ENCODE results near the gene ARSG. TPM values are rescaled to one million over a fixed set of nuclear protein-coding genes. Genes with fewer than 3 reads are reported as not detected.

ARSG gene
- total and polyA plus RNA-seq, 2 donors (not counting 1 experiment from before 2014, with no cell fraction given), result 5.5 to 18.4 TPM

DNA sequence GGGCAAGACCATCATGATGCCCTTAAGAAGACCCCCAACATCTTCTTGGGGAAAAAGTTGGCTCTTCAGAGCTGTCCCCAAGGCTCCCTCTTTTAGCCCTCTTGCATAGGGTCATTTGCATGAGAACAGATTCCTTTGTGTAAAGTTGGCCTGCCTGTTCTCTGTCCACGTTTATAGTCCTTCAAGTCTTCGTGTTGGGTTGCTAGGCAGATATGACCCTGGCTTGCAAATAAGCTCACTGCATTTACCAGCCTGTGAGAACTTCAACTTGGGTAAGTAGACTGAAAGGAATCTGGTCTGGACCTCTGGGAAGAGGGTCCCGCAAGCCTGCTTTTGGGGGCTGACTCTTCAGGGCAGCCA lies 2.9 kb downstream of the ARSG start:
- 100% methylated on average over 2 of the region's 3 CpGs for WGBS (ENCODE audit: insufficient coverage)
- intact Hi-C loops (cut with micrococcal nuclease), result loop anchor here (5.0 to 10.0 kb wide), 3 partner anchors 47 to 1033 kb away; partner anchors contain the start of genes ABCA5 and AMZ2
- DNase-seq (no peak), ATAC-seq (ENCODE audit: low read depth) (no peak)
- Mint-ChIP-seq H3K4me3 (no peak overlapping the region), H3K4me1 (peaks cover 30% of the 10 kb centered on the region), H3K9me3 (ENCODE audit: insufficient read depth) (no peaks in the 10 kb centered on the region), H3K27me3 (no peaks in the 10 kb centered on the region), H3K27ac (no peak overlapping the region)
- H3K4me1 ChIP-seq (ENCODE audit: control insufficient read depth in 2 of 2, insufficient read depth in 2 of 2, low read length in 2 of 2), result peaks cover 18 to 27% of the 10 kb centered on the region in 2 donors
- TF ChIP-seq, protein P1, sequence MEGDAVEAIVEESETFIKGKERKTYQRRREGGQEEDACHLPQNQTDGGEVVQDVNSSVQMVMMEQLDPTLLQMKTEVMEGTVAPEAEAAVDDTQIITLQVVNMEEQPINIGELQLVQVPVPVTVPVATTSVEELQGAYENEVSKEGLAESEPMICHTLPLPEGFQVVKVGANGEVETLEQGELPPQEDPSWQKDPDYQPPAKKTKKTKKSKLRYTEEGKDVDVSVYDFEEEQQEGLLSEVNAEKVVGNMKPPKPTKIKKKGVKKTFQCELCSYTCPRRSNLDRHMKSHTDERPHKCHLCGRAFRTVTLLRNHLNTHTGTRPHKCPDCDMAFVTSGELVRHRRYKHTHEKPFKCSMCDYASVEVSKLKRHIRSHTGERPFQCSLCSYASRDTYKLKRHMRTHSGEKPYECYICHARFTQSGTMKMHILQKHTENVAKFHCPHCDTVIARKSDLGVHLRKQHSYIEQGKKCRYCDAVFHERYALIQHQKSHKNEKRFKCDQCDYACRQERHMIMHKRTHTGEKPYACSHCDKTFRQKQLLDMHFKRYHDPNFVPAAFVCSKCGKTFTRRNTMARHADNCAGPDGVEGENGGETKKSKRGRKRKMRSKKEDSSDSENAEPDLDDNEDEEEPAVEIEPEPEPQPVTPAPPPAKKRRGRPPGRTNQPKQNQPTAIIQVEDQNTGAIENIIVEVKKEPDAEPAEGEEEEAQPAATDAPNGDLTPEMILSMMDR (IDR thresholded peaks at IDR 0.05), result no peak
- TF ChIP-seq EZH2 (IDR thresholded peaks at IDR 0.05; ENCODE audit: borderline replicate concordance, insufficient read depth, low read depth, low read length, poor library complexity, severe bottlenecking), result no peak
- no peaks in the 10 kb centered on the region for H3K9me3 ChIP-seq (ENCODE audit: control extremely low read depth in 1 of 3, control insufficient read depth in 2 of 3, insufficient read depth in 1 of 3, low read length in 2 of 3)
- no peaks in the 10 kb centered on the region for H4K20me1 ChIP-seq (ENCODE audit: control insufficient read depth, insufficient read depth, low read length, poor library complexity, severe bottlenecking)
- ChIA-PET CTCF (interaction anchor here (0.6 to 1.0 kb wide), 2 partner anchors 51 to 142 kb away, joined by 3 read pairs; no protein-coding TSS in a partner anchor), POLR2A (interaction anchor here (0.6 kb wide), 1 partner anchor 207 kb away, joined by 3 read pairs; no protein-coding TSS in a partner anchor)
- no peak overlapping the region for H3K4me3 ChIP-seq (ENCODE audit: control extremely low read depth in 1 of 5, extremely low read depth in 1 of 5, insufficient read depth in 1 of 5, low read depth in 2 of 5, low read length in 4 of 5)
- no peak overlapping the region for H3K9ac ChIP-seq (ENCODE audit: low read length)
- H3K27ac ChIP-seq (ENCODE audit: low read length in 2 of 2), result no peak overlapping the region
- no peak overlapping the region for H2AFZ ChIP-seq (ENCODE audit: insufficient read depth, low read depth, low read length, poor library complexity, severe bottlenecking)
- H3K36me3 ChIP-seq (replicated peaks in 1 of 2; ENCODE audit: control extremely low read depth in 1 of 2, control insufficient read depth in 1 of 2, extremely low read depth in 1 of 2, insufficient read depth in 2 of 2, low read length in 1 of 2), result no peaks in the 10 kb centered on the region
- no peak overlapping the region for H3K4me2 ChIP-seq (replicated peaks; ENCODE audit: low read depth, low read length, poor library complexity, severe bottlenecking)
- H3K27me3 ChIP-seq (replicated peaks in 1 of 4; ENCODE audit: control extremely low read depth in 1 of 4, control insufficient read depth in 3 of 4, insufficient read depth in 4 of 4, low read length in 3 of 4), result no peaks in the 10 kb centered on the region
- H3K79me2 ChIP-seq (ENCODE audit: control insufficient read depth, insufficient read depth, low read length), result no peaks in the 10 kb centered on the region

DNA sequence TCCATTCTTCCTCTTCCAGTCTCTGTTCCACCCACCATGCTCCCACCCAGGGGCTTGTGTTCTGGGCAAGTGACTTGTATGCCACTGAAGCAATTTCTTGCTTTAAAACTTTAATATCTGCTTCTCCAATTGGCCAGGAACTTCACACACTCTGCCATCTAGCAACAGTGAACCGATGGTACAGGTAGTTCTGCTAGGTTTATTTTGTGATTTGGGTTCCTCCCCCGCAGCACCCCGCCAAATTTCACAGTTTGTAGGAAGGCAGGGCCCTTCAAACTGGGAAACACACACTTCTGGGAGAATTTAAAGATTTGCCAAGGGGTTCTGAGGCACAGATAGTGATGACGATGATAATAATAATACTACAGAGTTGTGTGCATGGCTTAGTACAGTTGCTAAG lies 3.3 kb downstream of the ARSG start:
- Histone ChIP-seq H3K4me3 (ENCODE audit: control extremely low read depth in 1 of 5, extremely low read depth in 1 of 5, insufficient read depth in 1 of 5, low read depth in 2 of 5, low read length in 4 of 5) (no peak overlapping the region), H3K27ac (ENCODE audit: low read length in 2 of 2) (no peak overlapping the region), H3K4me2 (replicated peaks; ENCODE audit: low read depth, low read length, poor library complexity, severe bottlenecking) (no peak overlapping the region), H3K36me3 (replicated peaks in 1 of 2; ENCODE audit: control extremely low read depth in 1 of 2, control insufficient read depth in 1 of 2, extremely low read depth in 1 of 2, insufficient read depth in 2 of 2, low read length in 1 of 2) (no peaks in the 10 kb centered on the region), H3K27me3 (replicated peaks in 1 of 4; ENCODE audit: control extremely low read depth in 1 of 4, control insufficient read depth in 3 of 4, insufficient read depth in 4 of 4, low read length in 3 of 4) (no peaks in the 10 kb centered on the region), H3K9me3 (ENCODE audit: control extremely low read depth in 1 of 3, control insufficient read depth in 2 of 3, insufficient read depth in 1 of 3, low read length in 2 of 3) (no peaks in the 10 kb centered on the region), H3K4me1 (ENCODE audit: control insufficient read depth in 2 of 2, insufficient read depth in 2 of 2, low read length in 2 of 2) (peaks cover 14 to 22% of the 10 kb centered on the region in 2 donors), H2AFZ (ENCODE audit: insufficient read depth, low read depth, low read length, poor library complexity, severe bottlenecking) (no peak overlapping the region), H3K9ac (ENCODE audit: low read length) (no peak overlapping the region), H3K79me2 (ENCODE audit: control insufficient read depth, insufficient read depth, low read length) (no peaks in the 10 kb centered on the region), H4K20me1 (ENCODE audit: control insufficient read depth, insufficient read depth, low read length, poor library complexity, severe bottlenecking) (no peaks in the 10 kb centered on the region)
- DNase-seq (no peak), ATAC-seq (ENCODE audit: low read depth) (no peak)
- Mint-ChIP-seq H3K27ac (no peak overlapping the region), H3K4me1 (peaks cover 25% of the 10 kb centered on the region), H3K27me3 (no peaks in the 10 kb centered on the region), H3K9me3 (ENCODE audit: insufficient read depth) (no peaks in the 10 kb centered on the region), H3K4me3 (no peak overlapping the region)
- WGBS (ENCODE audit: insufficient coverage), result 100% methylated on average over 2 of the region's 4 CpGs
- TF ChIP-seq EZH2 (IDR thresholded peaks at IDR 0.05; ENCODE audit: borderline replicate concordance, insufficient read depth, low read depth, low read length, poor library complexity, severe bottlenecking), result no peak
- TF ChIP-seq, protein P1 (IDR thresholded peaks at IDR 0.05), result no peak
- intact Hi-C loops (cut with micrococcal nuclease), result loop anchor here (5.0 to 10.0 kb wide), 3 partner anchors 47 to 1033 kb away; partner anchors contain the start of genes ABCA5 and AMZ2
- ChIA-PET CTCF (interaction anchor here (1.0 kb wide), 1 partner anchor 141 kb away, joined by 3 read pairs; no protein-coding TSS in a partner anchor), POLR2A (no interaction called here)

Measured in B cell (primary cell).